IPS-NIHi7 (cell line): ENCODE measurements around the gene RHOG.
"Not testable (repeated sequence)": the region's sequence is repeated elsewhere in the genome, so short reads cannot be mapped to it uniquely, and the experiment has no call there.

Experiments used
- DNase-seq: peaks from one replicate; pipeline ENCODE4 v3.0.0; 2012; ENCODE audit warnings: mixed read lengths; ENCODE audit errors: extremely low spot score

Gene RHOG

GRCh38 chr11:3834349-3834663 is 6.5 kb downstream of the RHOG start:
- no peak for DNase-seq

DNA sequence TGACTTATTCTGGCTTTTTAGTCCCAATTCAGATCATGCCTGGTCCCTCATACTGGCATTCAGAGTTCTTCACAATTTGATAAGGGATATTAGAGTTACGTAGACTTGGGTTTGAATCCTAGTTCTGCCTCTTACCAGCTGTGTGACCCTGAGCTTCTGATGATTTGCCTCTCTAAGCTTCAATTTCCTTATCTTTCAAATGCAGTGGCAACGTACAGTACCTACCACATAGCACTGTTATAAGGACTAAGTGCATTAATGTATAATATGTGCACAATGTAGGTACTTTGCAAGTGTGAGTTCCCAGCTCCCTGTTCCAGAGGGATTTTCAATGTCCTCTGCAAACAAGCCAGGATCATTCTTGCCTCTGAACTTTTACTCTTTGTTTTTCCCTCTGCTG is 7.3 kb downstream of the RHOG start:
- no peak for DNase-seq

DNA sequence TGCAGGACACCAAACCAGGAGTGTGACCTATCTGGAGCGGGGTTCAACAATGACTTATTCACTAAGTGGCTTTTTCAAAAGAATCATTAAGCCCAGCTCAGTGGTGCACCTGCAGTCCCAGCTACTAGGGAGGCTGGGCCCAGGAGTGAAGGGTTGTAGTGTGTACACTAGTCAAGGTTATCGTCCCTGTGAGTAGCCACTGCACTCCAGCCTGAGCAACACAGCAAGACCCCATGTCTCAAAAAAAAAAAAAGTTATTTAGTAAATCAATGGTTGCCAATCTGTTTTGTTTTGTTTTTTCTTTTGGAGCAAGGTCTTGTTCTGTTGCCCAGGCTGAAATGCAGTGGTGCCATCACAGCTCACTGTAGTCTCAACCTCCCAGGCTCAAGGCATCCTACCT is 7.9 kb downstream of the RHOG start:
- DNase-seq: no peak

DNA sequence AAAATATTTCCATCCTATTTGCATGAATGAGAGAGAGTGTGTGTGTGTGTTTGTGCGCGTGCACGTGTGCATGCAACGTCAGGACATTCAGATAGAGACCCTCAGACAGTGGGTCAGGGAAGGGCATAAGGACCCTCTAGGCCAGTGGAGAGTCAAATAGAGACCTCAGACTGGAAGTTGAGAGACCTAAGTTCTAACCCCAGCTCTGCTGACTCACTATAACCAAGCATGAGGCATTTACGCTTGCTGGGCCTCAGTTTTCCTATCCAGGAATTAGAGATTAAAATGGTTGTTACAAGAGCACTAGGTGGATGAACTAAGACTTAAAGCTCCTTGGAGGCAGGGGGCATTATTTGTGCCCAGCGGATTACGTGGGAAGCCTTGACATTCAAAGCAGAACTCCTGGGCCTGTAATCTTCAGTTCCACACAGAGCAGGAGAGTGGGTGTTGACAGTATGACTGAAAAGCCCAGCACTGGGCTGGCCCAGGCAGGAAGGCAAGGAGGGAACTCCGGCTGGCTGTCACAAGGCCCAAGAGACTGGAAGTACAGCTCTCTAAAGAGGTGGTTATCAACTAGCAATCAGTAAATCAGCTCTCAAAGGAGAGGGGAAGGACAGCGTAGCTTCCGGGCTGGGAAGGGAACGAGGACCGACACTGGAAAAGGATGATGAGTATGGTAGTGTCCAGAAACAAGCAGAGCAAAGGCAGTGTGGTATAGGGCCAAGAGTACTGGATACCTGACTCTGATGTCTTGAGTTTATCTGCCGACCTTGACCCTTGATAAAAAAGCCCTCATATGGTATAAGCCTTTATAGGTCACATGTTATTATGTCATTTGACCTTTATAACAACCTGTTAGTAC is 9.2 kb downstream of the RHOG start:
- no peak for DNase-seq

- DNase-seq: no peak
Measured at GRCh38 chr11:3830730-3831129, 10.0 kb downstream of the RHOG start.

- no peak for DNase-seq
Measured at GRCh38 chr11:3830088-3830487, 10.7 kb downstream of the RHOG start.

DNA sequence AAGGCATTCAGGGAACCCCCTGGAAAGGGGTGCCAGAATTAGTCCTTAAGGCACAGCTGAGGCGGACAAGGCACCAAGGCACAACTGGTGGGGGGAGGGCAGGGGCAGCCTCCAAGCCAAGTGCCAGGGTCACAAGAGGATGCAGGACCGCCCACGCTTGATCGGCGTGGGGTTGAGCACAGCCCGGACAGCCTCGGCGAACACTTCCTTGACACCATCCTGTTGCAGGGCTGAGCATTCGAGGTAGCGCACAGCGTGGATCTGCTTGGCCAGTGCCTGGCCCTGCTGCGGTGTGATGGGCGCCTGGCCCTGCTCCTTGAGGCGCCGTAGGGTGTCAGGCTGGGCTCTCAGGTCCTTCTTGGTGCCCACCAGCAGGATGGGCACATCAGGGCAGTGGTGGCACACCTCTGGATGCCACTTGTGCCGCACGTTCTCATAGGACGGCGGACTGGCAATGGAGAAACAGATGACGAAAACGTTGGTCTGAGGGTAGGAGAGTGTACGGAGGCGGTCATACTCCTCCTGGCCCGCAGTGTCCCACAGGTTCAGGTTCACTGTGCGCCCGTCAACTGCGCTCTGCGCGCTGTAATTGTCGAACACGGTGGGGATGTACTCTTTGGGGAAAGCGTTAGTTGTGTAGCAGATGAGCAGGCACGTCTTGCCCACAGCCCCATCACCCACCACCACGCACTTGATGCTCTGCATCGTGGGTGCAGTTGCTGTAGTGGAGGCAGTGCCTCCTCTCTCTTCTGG is 13.1 kb downstream of the RHOG start:
- DNase-seq: no peak

GRCh38 chr11:3826721-3827120 is 14.0 kb downstream of the RHOG start:
- DNase-seq: no peak

DNA sequence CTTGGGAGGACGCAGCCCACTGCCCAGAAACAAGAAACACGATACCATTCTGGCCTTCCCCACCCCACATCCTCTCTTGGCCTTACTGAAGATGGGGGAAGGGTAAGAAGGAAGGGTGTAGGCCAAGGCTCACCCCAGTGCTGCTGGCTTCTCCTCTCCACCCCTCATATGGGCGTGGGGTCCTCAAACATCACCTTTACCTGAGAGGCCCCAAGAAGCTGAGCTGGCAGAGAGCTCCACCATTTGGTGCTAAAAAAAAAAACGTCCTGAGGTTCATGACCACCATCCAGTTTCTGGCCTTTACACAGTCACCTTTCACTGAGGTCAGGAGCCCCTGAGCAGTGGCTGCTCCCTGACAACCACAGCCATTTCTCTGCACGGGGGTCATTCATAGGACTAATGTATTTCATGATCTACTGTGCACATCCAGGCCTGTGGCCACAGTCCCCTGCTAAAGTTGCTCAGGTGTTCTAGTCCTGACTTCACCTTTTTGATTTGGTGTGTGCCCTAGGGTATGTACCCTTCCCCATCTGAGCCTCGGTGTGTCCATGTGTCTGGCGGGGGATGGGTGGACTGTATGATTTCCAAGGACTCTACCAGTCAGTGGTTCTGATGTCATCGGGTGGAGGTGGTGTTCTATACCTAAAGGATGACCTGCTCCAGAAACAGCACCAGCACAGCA is 15.1 kb downstream of the RHOG start:
- DNase-seq: no peak

- DNase-seq: peak; percentile 94
Measured at GRCh38 chr11:3824714-3825472, 15.9 kb downstream of the RHOG start.

- DNase-seq: no peak
Measured at GRCh38 chr11:3823762-3824506, 16.8 kb downstream of the RHOG start.

DNA sequence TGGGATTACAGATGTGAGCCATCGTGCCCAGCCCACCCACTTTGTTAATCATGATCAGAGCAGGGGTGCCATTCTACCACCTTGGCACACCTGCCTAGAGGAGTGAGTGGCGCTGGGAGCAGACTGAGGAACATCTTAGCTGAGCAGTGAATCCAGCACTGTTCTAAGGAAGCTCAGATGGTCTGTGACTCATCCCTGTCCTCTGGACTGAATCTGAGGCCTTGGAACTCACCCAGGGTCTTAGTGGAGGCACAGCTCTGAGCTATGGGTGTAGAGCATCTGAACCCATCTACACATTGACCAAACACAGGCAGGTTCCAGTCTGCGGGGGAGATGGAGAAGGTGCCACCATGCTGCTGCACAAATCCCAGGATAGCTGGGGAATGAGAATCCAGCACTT is 17.5 kb downstream of the RHOG start:
- DNase-seq: no peak

DNA sequence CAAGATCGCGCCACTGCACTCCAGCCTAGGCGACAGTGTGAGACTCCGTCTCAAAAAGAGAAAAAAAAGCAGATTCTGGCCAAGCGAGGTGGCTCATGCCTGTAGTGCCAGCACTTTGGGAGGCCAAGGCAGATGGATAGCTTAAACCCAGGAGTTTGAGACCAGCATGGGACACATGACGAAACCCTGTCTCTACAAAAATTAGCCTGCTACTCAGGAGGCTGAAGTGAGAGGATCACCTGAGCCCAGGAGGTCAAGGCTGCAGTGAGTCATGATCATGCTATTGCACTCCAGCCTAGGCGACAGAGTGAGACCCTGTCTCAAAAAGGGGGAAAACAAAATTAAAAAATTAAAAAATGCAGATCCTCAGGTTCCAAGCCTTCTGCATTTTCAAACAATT is 18.4 kb downstream of the RHOG start:
- DNase-seq: no peak

DNA sequence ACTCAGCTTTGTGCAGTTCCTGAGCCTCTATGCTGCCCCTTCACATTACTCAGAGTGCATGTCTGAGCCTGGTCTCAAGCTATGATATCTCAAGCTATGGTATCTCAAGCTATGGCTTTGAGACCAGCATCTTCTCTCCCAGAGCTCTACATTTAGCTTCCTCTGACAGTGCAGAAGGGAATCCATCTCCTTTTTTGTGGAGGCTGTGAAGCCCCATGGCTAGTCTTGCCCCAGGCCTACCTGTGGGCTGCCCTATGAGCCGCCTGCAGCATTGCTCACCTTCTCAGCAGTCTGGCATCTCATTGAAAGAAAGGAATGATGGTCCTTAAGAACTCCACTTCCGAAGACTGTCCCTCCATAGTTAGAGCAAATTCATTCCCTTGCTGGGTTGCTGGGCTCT is 19.8 kb downstream of the RHOG start:
- no peak for DNase-seq

GRCh38 chr11:3817181-3817800 is 23.5 kb downstream of the RHOG start:
- DNase-seq: no peak

DNA sequence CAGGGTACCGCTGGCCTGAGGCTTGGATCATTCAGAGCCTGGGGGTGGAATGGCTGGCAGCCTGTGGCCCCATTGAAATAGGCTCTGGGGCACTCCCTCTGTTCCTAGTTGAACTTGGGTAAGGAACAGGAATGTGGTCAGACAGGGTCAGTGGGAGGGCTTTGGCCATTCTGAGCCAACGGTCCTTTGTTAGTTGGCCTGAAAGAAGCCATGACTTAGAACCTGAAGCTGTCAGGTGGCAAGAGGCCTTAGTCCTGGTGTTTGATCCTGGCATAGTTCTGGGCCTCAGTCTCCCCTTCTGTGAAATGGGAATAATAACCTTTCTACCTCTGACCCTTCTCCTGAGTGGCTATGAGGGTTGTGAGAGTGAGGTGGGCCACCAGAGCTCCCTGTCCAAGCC is 24.1 kb downstream of the RHOG start:
- DNase-seq: no peak

- no peak for DNase-seq
Measured at GRCh38 chr11:3815845-3816244, 24.9 kb downstream of the RHOG start.

DNA sequence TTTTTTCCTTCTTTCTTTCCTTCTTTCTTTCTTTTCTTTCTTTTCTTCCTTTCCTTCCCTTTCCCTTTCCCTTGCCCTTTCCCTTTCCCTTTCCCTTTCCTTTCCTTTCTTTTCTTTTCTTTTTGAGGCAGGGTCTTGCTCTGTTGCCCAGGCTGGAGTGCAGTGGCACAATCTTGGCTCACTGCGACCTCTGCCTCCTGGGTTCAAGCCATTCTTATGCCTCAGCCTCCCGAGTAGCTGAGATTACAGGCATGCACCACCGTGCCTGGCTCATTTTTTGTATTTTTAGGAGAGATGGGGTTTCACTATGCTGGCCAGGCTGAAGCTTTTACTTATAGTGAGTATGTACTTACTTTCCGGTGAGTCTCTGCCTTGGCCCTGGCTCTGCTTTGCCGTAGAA is 25.9 kb downstream of the RHOG start:
- DNase-seq: not testable (repeated sequence)

DNA sequence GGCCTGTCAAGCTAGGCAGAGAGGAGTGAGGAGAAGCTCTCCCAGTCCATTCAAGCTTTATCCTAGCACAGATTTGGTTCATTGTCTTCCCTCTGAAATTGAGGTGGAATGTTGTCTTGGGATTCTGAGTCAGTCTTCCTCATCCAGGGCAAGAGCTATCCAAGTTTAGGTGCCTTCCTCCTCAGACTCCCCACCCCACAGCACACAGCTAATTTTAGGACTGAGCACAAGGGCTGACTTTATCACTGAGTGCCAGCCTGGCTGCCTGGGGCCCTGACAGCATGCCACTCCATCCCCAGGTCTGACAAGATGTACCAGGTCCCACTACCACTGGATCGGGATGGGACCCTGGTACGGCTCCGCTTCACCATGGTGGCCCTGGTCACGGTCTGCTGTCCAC is 29.8 kb downstream of the RHOG start:
- DNase-seq: no peak

- DNase-seq: no peak
Measured at GRCh38 chr11:3810446-3810845, 30.3 kb downstream of the RHOG start.

DNA sequence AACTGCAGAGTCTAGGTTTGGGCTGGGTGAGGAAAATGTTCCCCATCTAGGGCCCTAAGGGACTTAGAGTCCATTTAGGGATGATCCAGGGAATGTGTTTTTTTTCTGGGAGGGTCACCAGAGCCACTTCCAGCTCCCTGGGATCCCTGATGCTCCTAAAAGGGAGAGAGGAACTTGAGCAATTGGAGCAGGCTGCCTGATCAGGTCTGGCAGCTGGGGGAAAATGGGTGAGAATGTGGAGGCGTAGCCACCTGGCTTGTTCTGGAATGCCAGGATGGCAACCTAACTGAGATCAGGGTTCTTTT is 31.2 kb downstream of the RHOG start:
- no peak for DNase-seq
